Lower lobe of right lung (tissue), 2 donors: ENCODE results near the gene CCDC83. TPM values are rescaled to one million over a fixed set of nuclear protein-coding genes. Genes with fewer than 3 reads are reported as not detected.
A peak's percentile ranks its signal among the peaks of the same experiment; 100 is the strongest.

Source experiments
- ATAC-seq, 2 donors: fragments of 200-7000 bp; cut with Tn5 transposase; one replicate each; pipeline ENCODE4 v1.9.1; 2020 to 2022; ENCODE audit warnings: mild to moderate bottlenecking in 2 of 2, moderate library complexity in 2 of 2
- DNase-seq: peaks from one replicate; pipeline ENCODE4 v3.0.0-alpha.2; 2020
- H3K27ac ChIP-seq: fragments of 200-600 bp; one replicate; pipeline ENCODE4 v1.8.0; 2022
- H3K27me3 ChIP-seq: fragments of 200-600 bp; one replicate; pipeline ENCODE4 v1.8.0; 2022; ENCODE audit warnings: low read depth
- H3K36me3 ChIP-seq: fragments of 200-600 bp; one replicate; pipeline ENCODE4 v1.8.0; 2022; ENCODE audit warnings: mild to moderate bottlenecking
- H3K4me1 ChIP-seq: fragments of 200-600 bp; one replicate; pipeline ENCODE4 v1.8.0; 2022
- H3K4me3 ChIP-seq: fragments of 200-600 bp; one replicate; pipeline ENCODE4 v1.8.0; 2022; ENCODE audit warnings: mild to moderate bottlenecking
- H3K9me3 ChIP-seq: fragments of 200-600 bp; one replicate; pipeline ENCODE4 v1.8.0; 2022
- intact Hi-C: fragments of 100-400 bp; cut with DNase I; formaldehyde crosslinking; loops from one replicate; pipeline ENCODE4 v1.11.0; 2022
- total RNA-seq: library from RNA; stranded (reverse); fragmentation: NEBNext Ultra II Directional; extraction: Animal tissue kit (Norgen Biotek cat#: 25700); gene quantifications from one replicate; pipeline ENCODE4 v1.2.1, GENCODE V29; 2021
- TF ChIP-seq, protein P1 (sequence below): fragments of 200-600 bp; IDR thresholded peaks from one replicate; pipeline ENCODE4 v1.8.0; 2022; ENCODE audit warnings: antibody characterized with exemption, mild to moderate bottlenecking
- donor health status: DM: no; HTN: yes; CAD: no; lungs with severe emphysema.

Gene CCDC83
- total RNA-seq, 1 donor from 2014 or later: not detected

DNA sequence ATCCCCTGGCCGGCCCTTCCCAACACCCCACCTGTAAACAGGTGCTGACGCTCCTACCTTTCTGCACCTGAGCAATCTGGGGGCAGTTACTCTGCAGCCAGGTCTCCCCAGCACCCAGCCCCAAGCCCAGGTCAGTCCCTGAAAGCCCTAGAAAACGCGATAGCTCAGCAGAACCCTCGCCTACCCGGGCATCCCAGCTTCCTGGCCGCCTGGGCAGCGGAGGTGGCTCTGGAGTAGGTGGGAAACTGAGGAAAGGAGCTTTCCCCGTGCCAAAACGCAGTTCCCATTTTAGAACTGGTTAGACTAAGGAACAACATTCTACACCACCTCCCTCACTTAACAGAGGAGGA lies 44.7 kb upstream of the CCDC83 start:
- no peaks in the 10 kb centered on the region for H3K27me3 ChIP-seq
- H3K9me3 ChIP-seq: no peaks in the 10 kb centered on the region
- peak overlapping the region; percentile 69 for H3K4me3 ChIP-seq
- H3K4me1 ChIP-seq: peaks cover 14% of the 10 kb centered on the region
- ATAC-seq (peak; percentile 9 to 13), DNase-seq (no peak)
- peak overlapping the region; percentile 61 for H3K27ac ChIP-seq
- TF ChIP-seq, protein P1, sequence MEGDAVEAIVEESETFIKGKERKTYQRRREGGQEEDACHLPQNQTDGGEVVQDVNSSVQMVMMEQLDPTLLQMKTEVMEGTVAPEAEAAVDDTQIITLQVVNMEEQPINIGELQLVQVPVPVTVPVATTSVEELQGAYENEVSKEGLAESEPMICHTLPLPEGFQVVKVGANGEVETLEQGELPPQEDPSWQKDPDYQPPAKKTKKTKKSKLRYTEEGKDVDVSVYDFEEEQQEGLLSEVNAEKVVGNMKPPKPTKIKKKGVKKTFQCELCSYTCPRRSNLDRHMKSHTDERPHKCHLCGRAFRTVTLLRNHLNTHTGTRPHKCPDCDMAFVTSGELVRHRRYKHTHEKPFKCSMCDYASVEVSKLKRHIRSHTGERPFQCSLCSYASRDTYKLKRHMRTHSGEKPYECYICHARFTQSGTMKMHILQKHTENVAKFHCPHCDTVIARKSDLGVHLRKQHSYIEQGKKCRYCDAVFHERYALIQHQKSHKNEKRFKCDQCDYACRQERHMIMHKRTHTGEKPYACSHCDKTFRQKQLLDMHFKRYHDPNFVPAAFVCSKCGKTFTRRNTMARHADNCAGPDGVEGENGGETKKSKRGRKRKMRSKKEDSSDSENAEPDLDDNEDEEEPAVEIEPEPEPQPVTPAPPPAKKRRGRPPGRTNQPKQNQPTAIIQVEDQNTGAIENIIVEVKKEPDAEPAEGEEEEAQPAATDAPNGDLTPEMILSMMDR: no peak
- H3K36me3 ChIP-seq: no peaks in the 10 kb centered on the region
- intact Hi-C loops: no loop called here

DNA sequence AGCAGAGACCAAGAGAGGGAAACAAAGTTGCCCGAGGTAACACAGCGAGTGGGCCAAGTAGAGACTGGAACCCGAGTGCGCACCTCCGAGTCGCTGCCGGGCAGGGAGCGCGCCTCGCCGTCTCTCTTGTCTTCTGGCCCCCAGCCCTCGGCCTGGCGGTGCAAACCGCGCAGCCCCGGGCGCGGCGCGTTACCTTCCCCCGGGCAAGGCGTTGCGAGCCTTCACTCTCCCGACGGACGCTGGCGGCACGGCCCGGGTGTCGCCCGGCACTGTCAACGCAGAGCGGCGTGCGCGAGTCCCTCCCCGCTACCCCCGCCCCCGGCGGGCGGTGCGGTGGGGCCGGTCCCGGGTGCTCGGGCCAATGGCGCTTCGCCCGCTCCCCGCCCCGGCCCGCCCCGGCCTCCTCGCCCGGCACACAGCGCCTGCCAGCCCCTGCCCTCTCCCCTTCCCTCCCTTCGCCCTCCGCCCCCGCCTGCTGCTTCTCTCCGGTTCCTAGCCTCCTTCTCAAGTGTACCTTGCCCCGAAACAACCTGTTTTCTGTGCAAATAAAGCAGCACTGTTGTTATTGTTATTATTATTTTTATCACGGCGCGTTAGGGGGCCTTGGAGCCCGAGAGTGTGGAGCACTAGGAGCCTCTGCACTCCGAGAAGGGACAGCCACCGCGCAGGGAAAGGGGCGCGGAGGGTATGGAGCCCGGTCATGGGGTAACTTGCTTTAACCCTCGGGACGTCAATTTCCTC lies 44.1 kb upstream of the CCDC83 start, which contains the start of gene SYTL2:
Gene SYTL2 (minus strand): TSS at position 271 of the 741 bp plus-strand sequence. CDS start 53,416 bp downstream, outside the sequence.
- Histone ChIP-seq H3K36me3 (no peaks in the 10 kb centered on the region), H3K27me3 (no peaks in the 10 kb centered on the region), H3K4me3 (peak within 1 kb of the TSS; percentile 69), H3K4me1 (peaks cover 14% of the 10 kb centered on the region), H3K27ac (peak within 1 kb of the TSS; percentile 61), H3K9me3 (no peaks in the 10 kb centered on the region)
- DNase-seq (peak; percentile 78), ATAC-seq (peak; percentile 96 to 98)
- TF ChIP-seq, protein P1: peak; percentile 21
- intact Hi-C loops: no loop called here

DNA sequence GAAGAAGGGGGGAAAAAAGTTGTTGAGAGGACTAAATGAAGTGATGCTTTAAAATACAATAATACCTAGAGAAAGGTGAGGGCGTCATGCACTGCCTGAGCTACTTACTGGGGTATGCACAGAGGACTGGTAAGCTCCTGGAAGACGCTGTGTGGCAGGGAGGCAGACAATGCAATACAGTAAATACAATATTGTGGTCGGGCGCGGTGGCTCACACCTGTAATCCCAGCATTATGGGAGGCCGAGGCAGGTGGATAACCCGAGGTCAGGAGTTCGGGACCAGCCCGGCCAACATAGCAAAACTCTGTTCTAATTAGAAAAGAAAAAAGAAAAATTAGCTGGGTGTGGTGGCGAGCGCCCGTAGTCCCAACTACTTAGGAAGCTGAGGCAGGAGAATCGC lies 43.6 kb upstream of the CCDC83 start:
- peaks cover 14% of the 10 kb centered on the region for H3K4me1 ChIP-seq
- H3K27me3 ChIP-seq: no peaks in the 10 kb centered on the region
- intact Hi-C loops: no loop called here
- no peaks in the 10 kb centered on the region for H3K9me3 ChIP-seq
- no peak for ATAC-seq
- no peak overlapping the region for H3K27ac ChIP-seq
- peak overlapping the region; percentile 69 for H3K4me3 ChIP-seq
- H3K36me3 ChIP-seq: no peaks in the 10 kb centered on the region
- TF ChIP-seq, protein P1: no peak
- no peak for DNase-seq

DNA sequence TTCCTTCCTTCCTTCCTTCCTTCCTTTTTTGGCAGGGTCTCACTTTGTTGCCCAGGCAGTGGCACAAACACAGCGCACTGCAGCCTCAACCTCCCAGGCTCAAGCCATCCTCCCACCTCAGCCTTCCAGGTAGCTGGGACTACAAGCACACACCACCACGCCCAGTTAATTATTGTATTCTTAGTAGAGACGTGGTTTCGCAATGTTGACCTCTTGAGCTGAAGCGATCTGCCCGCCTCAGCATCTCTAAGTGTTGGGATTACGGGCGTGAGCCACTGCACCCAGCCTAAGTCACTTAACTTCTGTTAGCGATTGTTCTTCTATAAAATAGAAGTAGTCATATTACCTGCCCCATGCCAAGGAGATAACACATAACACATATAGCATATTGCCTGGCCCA lies 41.5 kb upstream of the CCDC83 start:
- ATAC-seq (peak; percentile 59 to 69), DNase-seq (peak; percentile 63)
- intact Hi-C loops: no loop called here

DNA sequence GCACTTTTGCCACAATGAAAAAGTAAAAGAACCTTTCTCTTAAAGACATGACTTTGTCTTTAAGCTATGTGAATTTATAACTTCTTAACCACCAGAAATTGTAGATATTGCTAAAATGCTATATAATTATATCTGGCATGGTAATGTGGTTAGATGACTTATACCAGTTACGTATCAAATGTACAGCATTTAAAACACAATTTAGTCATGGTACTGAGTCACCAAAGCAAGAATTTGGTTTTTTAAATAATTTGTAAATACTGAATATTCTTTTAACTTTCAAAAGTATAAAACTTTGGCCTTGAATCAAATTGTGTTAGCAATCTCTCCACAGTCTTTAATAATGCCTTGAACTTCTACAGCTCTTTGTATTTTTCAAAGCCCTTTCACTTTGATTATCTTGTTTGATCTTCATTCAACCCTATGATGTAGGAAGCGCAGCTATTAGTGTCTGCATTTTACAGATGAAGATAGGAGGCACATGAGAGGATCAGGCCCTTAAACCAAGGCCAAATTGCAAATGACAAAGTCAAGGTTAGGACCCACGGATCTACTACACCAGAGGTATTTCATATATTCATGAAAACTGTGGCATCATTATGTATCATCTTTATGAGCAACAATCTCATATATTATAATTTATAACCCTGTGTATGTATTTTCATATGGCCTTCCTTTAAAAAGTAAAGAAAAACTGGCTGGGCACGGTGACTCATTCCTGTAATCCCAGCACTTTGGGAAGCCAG lies 39.8 kb upstream of the CCDC83 start:
- no peak for ATAC-seq
- intact Hi-C loops: no loop called here

More for the DNA sequence above, 41.5 kb upstream of the CCDC83 start:
- Histone ChIP-seq H3K27me3 (no peaks in the 10 kb centered on the region), H3K4me3 (no peak overlapping the region), H3K9me3 (no peaks in the 10 kb centered on the region), H3K27ac (no peak overlapping the region), H3K36me3 (no peaks in the 10 kb centered on the region), H3K4me1 (peaks cover 14% of the 10 kb centered on the region)
- TF ChIP-seq, protein P1: no peak

More for the DNA sequence above, 39.8 kb upstream of the CCDC83 start:
- Histone ChIP-seq H3K4me1 (peaks cover 8% of the 10 kb centered on the region), H3K36me3 (no peaks in the 10 kb centered on the region), H3K27ac (no peak overlapping the region), H3K27me3 (no peaks in the 10 kb centered on the region), H3K4me3 (no peak overlapping the region), H3K9me3 (no peaks in the 10 kb centered on the region)
- TF ChIP-seq, protein P1: no peak
- DNase-seq: no peak
